Stimulated activated CD8-positive, alpha-beta memory T cell treated with anti-CD3 and anti-CD28 coated beads, Interleukin-4, amount 100 ng/mL, for 4 hours (primary cell): ENCODE data around the gene WDR46.

Experiments
- DNase-seq, 2 donors: peaks; one replicate each; pipeline ENCODE4 v3.0.0-alpha.2; 2020; ENCODE audit warnings: low read depth in 2 of 2, low spot score in 1 of 2

WDR46 gene

GRCh38 chr6:33314515-33314942 lies 25.5 kb upstream of the WDR46 start:
- peak in 1 of 2 donors; percentile 57 for DNase-seq

DNA sequence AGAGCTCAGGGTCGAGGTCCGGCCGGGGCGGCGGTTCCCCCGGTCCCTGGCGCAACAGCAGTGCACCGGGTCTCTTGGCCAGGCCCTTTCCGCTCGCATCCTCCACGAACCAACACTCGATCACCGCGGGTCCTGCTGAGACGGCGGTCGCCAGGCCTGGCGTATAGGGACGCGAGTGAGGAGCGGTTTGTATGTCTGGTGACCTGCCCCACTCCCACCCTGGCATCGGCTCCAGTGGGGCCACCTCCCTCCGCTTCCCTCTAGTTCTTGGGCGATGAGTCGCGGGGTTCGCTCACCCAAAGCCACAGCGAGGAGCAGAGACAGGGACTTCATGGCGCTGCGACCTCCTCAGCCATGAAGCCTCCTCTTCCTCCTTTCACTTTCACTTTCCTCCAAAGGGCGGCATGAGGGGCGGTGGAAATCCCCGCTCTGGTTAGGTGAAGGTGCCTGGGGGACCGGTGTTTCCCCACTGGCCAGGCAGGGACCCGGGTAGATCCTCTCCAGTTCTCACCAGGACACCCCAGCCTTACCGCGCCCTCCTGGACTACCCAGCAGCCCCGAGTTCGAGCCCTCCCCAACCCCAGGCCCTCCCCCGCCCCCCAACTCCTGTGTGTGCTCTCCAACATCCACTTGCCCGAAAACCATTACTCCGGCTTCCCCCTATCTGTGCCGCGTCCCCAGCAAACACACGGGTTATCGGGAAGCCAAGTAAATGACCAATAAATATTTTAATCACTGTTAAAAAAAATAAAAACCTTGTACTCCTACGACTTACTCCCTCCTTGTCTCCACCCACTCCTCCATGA lies 24.9 kb upstream of the WDR46 start, which contains the start of gene TAPBP:
TAPBP (minus strand) TSS at position 370 of the 806 bp plus-strand sequence; CDS start at position 333, 37 bp downstream.
- peak; percentile 75 to 84 for DNase-seq

DNA sequence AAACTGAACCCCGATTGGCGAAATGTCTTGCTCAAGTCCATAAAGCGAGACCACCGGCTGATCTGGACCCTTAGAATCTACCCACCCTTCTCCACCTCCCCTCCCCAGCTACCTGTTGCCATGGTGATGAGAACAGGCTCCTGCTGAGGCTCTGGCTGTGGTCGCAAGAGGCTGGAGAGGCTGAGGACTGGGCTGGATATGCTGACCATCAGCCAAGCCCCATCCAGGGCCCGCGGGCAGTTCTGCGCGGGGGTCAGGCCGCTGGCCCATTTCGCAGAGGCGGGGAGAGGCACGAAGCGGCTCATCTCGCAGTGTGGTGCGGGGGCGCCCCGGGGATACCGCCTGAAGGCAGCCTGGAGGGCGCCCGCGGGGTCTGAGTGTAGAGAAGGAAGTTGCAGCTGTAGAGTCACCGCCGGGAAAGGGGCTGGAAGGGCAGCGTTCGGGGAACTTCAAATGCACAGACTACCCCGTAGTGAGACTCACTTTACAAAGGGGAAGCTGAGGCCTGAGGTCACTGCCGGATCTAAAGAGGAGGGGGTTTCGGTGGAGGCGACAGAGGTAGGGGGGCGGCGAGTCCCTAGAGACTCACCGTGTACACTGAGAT lies 24.2 kb upstream of the WDR46 start:
- no peak for DNase-seq

DNA sequence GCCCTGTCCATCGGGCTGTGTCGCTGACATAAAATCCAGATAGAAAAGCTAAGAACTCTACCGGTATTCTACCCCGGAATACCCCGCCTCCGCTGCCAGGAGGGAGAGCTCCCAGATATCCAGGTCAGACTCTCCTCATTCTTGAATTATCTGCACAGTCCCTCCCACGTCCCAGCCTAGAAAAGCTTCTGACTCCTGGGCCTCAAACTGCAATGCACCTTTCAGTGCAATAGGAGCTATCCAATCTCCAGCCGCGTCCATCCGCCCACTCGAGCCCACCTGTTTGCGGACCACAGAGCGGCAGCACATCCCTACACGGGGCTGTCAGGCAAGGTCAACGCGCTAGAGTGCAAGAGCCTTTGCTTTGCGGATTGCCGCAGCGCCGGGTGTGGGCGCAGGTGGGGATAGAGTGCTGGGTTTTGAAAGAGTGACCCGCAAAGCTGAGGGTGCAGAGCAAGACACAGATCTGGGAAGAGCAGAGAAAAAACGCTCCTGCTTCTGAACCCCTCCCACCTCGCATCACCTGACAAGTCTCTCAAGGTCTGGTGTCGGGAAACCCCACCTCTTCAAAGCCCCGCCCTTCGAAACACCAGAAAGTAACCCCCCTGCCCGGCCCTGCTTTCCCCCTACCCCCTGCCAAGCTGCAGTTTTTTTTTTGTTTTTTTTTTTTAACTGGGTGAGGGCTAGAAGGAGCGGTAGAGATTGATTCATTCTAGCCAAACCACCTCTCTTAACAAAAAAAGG lies 23.5 kb upstream of the WDR46 start:
- peak; percentile 62 to 76 for DNase-seq

DNA sequence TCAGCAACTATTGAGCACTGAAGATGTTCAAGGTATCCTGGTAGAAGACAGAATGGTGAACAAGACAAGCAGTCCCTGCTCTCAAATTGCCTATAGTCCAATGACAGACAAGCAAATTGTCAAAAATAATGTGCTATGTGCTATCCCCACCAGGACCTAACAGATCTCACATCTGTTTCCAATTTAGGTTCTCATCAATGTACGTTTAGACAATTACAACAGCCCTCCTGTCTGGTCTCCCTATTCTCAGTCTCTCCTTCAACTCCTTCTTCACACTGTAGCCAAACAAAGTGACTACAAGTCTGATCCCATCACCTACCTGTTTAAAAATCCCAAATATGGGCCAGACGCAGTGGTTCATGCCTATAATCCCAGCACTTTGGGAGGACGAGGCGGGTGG lies 17.3 kb upstream of the WDR46 start:
- no peak for DNase-seq

GRCh38 chr6:33305052-33305451 lies 16.0 kb upstream of the WDR46 start:
- DNase-seq: no peak

DNA sequence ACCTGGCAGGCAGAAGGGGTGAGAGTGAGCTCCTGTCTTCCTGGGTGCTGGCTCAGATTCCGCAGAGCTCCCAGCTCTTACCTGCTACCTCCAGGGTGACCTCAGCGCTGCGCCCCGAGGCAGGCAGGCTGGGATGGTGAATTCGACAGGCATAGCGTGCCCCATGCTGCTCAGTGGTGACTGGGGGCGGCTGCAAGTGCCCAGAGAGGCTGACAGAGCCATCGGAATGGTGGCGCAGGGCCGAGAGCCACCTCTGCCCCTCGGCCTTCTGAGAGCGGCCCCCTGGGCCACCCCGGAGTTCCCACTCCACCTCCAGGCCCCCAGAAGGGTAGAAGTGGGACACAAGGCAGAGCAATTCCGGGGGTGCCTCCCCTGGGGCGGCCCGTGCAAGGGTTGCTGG lies 15.2 kb upstream of the WDR46 start:
- DNase-seq: no peak

DNA sequence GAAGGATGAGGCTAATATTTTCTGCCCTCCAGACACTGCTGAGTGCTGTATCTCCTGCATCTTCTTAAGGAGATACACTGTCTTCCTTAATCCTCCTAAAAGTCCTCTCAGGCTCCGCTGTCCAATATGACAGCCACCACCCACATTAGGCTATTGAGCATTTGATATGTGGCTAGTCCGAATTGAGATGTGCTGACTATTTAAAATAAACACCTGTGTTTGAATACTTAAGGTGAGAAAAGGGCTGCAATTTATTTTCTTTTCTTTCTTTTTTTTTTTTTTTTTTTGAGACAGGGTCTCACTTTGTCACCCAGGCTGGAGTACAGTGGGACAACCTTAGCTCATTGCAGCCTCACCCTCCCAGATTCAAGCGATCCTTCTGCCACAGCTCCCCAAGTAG lies 12.8 kb upstream of the WDR46 start:
- no peak for DNase-seq

DNA sequence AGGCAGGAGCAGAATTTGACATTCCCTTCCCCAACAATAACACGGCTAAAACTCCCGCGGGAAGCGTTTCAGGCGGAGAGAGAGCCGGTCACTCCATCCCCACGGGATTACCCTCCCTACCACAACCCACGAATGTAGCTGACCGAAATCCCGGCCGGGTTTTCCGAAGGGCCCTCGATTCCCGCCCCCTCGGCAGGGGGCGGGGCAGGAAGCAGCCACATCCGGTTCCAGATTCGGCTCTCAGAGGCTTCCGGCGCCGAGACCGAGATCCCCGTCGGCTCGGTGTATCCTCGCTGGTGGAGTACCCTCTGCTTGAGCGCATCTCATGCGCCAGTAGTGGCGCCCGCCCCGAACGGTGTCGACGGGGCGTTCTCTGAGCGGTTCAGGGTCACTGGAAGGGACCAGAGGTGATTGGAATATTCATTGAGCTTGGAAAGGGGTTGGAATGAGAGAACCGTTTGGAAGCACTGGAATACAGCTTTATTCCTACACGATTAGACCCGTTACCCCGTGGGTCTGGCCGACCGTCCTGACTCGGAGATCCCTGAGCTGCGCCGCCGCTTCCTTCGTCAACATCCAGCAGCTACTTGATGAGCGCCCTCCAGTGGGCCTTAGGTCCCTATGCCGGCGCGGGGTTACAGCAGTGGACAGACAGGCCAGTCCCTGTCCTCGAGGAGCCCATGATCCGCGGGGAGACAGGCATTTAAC lies 10.4 kb upstream of the WDR46 start:
- peak; percentile 85 to 89 for DNase-seq

GRCh38 chr6:33298773-33299236 lies 9.8 kb upstream of the WDR46 start, which contains the start of gene RGL2:
Gene RGL2 (minus strand): TSS chr6:33298942. CDS start chr6:33298610, 332 bp downstream.
- DNase-seq: peak in 1 of 2 donors; percentile 46

DNA sequence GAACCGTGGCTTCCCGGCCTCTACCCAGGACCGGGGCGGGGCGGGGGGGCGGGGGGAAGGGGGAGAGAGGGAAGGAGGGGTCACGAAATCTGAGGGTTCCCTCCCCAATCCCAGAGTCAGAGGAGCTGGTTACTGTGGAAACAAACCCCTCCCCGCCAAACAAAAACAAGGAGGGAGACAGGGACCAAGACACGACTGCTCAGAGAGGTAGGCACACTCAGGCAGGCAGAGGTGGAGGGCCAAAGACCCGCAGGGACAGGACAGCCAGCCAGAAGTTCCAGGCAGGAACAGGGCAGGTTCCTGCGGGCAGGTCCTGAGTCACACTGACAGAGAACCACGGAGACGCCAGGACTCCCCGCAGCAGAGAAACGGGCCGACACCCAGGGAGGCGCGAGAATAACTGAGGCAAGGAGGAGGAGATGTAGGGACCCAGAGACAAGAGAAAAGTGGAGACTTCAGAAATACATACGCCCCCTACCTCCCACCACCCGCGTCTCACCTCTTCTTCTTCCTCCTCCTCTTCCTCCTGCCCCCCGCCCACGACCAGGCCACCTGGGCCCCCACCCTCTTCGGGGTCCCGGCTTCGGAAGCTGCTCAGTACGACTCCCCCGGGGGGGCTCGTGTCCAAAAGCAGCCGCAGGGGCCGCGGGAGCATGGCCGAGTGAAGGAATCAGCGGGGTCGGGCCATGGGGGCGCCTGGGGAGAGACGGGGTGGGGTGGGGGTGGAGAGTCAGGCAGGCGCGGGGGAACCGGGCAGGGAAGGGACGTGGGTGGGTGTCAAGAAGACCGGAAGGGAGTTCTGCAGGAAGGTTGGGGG lies 9.1 kb upstream of the WDR46 start:
- DNase-seq: no peak

GRCh38 chr6:33297406-33297955 lies 8.4 kb upstream of the WDR46 start:
- DNase-seq: no peak

DNA sequence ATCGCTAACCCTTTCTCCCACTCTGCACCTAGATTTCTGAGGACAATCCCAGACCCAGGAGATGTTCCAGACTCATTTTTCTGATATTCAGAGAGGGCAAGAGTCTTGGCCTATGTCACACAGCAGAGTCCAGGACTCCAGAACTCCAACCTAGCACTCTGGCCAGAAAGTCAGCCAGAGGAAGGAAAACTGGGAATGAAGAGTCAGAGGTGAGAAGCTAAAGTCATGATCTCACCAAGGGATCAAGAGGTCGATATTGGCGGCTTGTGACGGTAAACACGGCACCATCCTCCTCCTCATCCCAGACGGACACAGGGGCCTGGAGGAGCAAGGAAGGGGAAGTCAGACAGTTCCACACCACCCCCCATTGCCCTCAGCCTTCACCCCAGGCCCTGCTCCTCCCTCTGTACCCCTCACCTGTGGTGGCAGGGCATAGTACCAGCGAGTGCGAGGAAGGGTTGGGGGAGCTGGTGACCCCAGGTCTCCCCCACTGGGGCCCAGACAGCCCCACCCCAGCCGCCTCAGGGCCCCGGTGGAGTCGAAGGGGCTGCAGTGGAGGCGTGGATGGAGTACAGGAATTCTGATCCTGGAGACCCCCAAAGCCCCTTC lies 7.9 kb upstream of the WDR46 start:
- no peak for DNase-seq

DNA sequence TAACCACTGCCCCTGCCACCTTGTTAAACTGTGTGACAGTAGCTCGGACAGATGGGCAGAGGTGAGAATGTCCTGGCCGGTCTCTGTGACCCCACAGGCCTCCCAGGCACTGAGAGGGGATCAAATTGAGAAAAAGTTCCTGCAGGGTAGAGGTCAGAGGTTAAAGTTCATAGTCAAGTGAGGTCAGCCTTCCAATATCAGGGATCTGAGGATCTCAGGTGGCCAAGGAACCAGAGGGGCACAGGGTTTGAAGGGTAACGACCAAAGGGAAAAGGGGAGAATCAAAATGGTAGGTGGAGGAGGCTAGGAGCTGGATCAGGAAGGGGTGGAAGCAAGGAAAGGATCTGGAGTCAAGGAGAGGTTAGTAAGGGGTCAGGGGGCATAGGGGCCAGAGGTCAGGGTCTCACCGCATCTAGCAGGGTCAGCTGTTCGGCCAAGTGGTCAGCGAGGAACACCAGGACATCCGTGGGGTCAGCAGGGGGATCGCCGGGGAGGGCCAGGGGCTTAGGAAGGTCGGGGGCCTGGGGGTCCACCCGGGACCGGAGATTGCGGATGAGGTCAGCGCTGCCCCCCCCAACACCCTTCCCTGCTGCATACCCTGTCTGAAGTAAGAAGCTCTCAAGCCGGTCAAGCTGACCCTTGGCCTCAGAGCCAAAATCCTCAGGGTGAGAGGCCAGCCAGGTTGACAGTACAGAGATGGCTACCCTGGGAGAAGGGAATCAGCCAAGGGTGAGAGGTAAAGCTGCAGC lies 6.8 kb upstream of the WDR46 start:
- no peak for DNase-seq

GRCh38 chr6:33294086-33294823 lies 5.2 kb upstream of the WDR46 start:
- no peak for DNase-seq

GRCh38 chr6:33292996-33293682 lies 4.1 kb upstream of the WDR46 start:
- DNase-seq: no peak

- no peak for DNase-seq
Measured at GRCh38 chr6:33290459-33290858, 1.4 kb upstream of the WDR46 start.
